SK-N-SH treated with all-trans-retinoic acid at 6 μM for 48 hours (cell line): ENCODE data around the gene ZNF600.
"Not testable (repeated sequence)": the region's sequence is repeated elsewhere in the genome, so short reads cannot be mapped to it uniquely, and the experiment has no call there.

ENCODE experiments used
- ATAC-seq: fragments of 200-7000 bp; cut with Tn5 transposase; 3 replicates; pipeline ENCODE4 v1.9.1; 2020; ENCODE audit warnings: mild to moderate bottlenecking, moderate library complexity
- ARNTL ChIP-seq: fragments of 450-650 bp; formaldehyde crosslinking; IDR thresholded peaks from 2 replicates; pipeline ENCODE4 v1.5.0; 2020; ENCODE audit warnings: low read depth, mild to moderate bottlenecking, moderate library complexity, borderline replicate concordance
- BACH2 ChIP-seq: fragments of 250-450 bp; sonication (Bioruptor Pico); IDR thresholded peaks from 2 replicates; pipeline ENCODE4 v1.9.0; 2021; ENCODE audit warnings: mild to moderate bottlenecking, borderline replicate concordance
- CREB5 ChIP-seq: fragments of 250-450 bp; sonication (Bioruptor Pico); IDR thresholded peaks from 2 replicates; pipeline ENCODE4 v1.5.1; 2020; ENCODE audit warnings: low read depth, mild to moderate bottlenecking, moderate library complexity
- ESRRG ChIP-seq: fragments of 250-450 bp; sonication (Bioruptor Pico); IDR thresholded peaks from 2 replicates; pipeline ENCODE4 v1.6.1; 2021; ENCODE audit warnings: mild to moderate bottlenecking
- GLIS3 ChIP-seq: fragments of 250-450 bp; sonication (Bioruptor Pico); IDR thresholded peaks from 2 replicates; pipeline ENCODE4 v1.5.0; 2020; ENCODE audit warnings: mild to moderate bottlenecking, moderate library complexity
- OSR1 ChIP-seq: fragments of 250-450 bp; sonication (Bioruptor Pico); IDR thresholded peaks from 2 replicates; pipeline ENCODE4 v1.8.0; 2022; ENCODE audit warnings: moderate library complexity, mild to moderate bottlenecking, inconsistent platforms
- PATZ1 ChIP-seq: fragments of 250-450 bp; sonication (Bioruptor Pico); IDR thresholded peaks from 2 replicates; pipeline ENCODE4 v1.8.0; 2020; ENCODE audit warnings: mild to moderate bottlenecking, moderate library complexity, borderline replicate concordance
- POU6F1 ChIP-seq: fragments of 250-450 bp; sonication (Bioruptor Pico); IDR thresholded peaks from 2 replicates; pipeline ENCODE4 v1.8.0; 2021; ENCODE audit warnings: low read depth, mild to moderate bottlenecking, moderate library complexity, borderline replicate concordance
- PPARA ChIP-seq: fragments of 250-450 bp; sonication (Bioruptor Pico); IDR thresholded peaks from 2 replicates; pipeline ENCODE4 v1.5.0; 2020; ENCODE audit warnings: mild to moderate bottlenecking, borderline replicate concordance
- RARB ChIP-seq: fragments of 250-450 bp; sonication (Bioruptor Pico); IDR thresholded peaks from 2 replicates; pipeline ENCODE4 v1.8.0; 2021; ENCODE audit warnings: mild to moderate bottlenecking, moderate library complexity
- SNAI2 ChIP-seq: fragments of 250-450 bp; sonication (Bioruptor Pico); IDR thresholded peaks from 2 replicates; pipeline ENCODE4 v1.5.0; 2020; ENCODE audit warnings: mild to moderate bottlenecking, moderate library complexity
- TCF4 ChIP-seq: fragments of 250-450 bp; sonication (Bioruptor Pico); IDR thresholded peaks from 2 replicates; pipeline ENCODE4 v1.8.0; 2021; ENCODE audit warnings: mild to moderate bottlenecking, moderate library complexity, borderline replicate concordance
- TOX ChIP-seq: fragments of 250-450 bp; sonication (Bioruptor Pico); IDR thresholded peaks from 2 replicates; pipeline ENCODE4 v1.8.0; 2021; ENCODE audit warnings: mild to moderate bottlenecking, moderate library complexity, borderline replicate concordance
- TSHZ2 ChIP-seq: fragments of 250-450 bp; sonication (Bioruptor Pico); IDR thresholded peaks from 2 replicates; pipeline ENCODE4 v1.5.0; 2020; ENCODE audit warnings: mild to moderate bottlenecking, moderate library complexity
- ZC3H10 ChIP-seq: fragments of 250-450 bp; sonication (Bioruptor Pico); IDR thresholded peaks from 2 replicates; pipeline ENCODE4 v1.5.1; 2021; ENCODE audit warnings: mild to moderate bottlenecking, moderate library complexity
- ZFP3 ChIP-seq: fragments of 250-450 bp; sonication (Bioruptor Pico); IDR thresholded peaks from 2 replicates; pipeline ENCODE4 v1.5.0; 2020; ENCODE audit warnings: mild to moderate bottlenecking, moderate library complexity
- ZFP30 ChIP-seq: fragments of 450-650 bp; formaldehyde crosslinking; IDR thresholded peaks from 2 replicates; pipeline ENCODE4 v1.5.0; 2022; ENCODE audit warnings: mild to moderate bottlenecking, moderate library complexity
- ZNF565 ChIP-seq: fragments of 450-650 bp; formaldehyde crosslinking; conservative IDR thresholded peaks from 2 replicates; pipeline ENCODE4 v1.5.0; 2020; ENCODE audit warnings: low read depth, mild to moderate bottlenecking, moderate library complexity
- ZNF70 ChIP-seq: fragments of 450-650 bp; formaldehyde crosslinking; IDR thresholded peaks from 2 replicates; pipeline ENCODE4 v1.5.0; 2020; ENCODE audit warnings: mild to moderate bottlenecking, moderate library complexity
- ZNF8 ChIP-seq: fragments of 450-650 bp; formaldehyde crosslinking; IDR thresholded peaks from 2 replicates; pipeline ENCODE4 v1.5.0; 2020; ENCODE audit warnings: mild to moderate bottlenecking, moderate library complexity

The ZNF600 gene

GRCh38 chr19:52785506-52785905, 1.1 kb downstream of the ZNF600 start:
- ATAC-seq, result no peak
- no peak for TF ChIP-seq PATZ1 (CRISPR knock-in tag)
- TF ChIP-seq TCF4, result no peak
- no peak for TF ChIP-seq ZFP3 (CRISPR knock-in tag)

- not testable (repeated sequence) for ATAC-seq
These were observed 3.7 kb downstream of the ZNF600 start for GRCh38 chr19:52782864-52783263.

GRCh38 chr19:52778811-52779210, 7.8 kb downstream of the ZNF600 start:
- no peak for TF ChIP-seq ARNTL (CRISPR knock-in tag)
- TF ChIP-seq GLIS3 (CRISPR knock-in tag), result no peak
- no peak for ATAC-seq

GRCh38 chr19:52756447-52756846, 30.1 kb downstream of the ZNF600 start:
- not testable (repeated sequence) for ATAC-seq

- no peak for ATAC-seq
- no peak for TF ChIP-seq ESRRG (CRISPR knock-in tag)
- no peak for TF ChIP-seq ZFP30 (CRISPR knock-in tag)
- no peak for TF ChIP-seq TSHZ2 (CRISPR knock-in tag)
- TF ChIP-seq GLIS3 (CRISPR knock-in tag), result no peak
- no peak for TF ChIP-seq CREB5 (CRISPR knock-in tag)
- no peak for TF ChIP-seq ZC3H10 (CRISPR knock-in tag)
- TF ChIP-seq BACH2 (CRISPR knock-in tag), result no peak
- no peak for TF ChIP-seq TCF4
- TF ChIP-seq TOX (CRISPR knock-in tag), result no peak
These were observed 36.8 kb downstream of the ZNF600 start for GRCh38 chr19:52749780-52750179.

GRCh38 chr19:52748336-52748950, 38.1 kb downstream of the ZNF600 start:
- no peak for TF ChIP-seq ESRRG (CRISPR knock-in tag)
- TF ChIP-seq SNAI2, result no peak
- TF ChIP-seq GLIS3 (CRISPR knock-in tag), result no peak
- no peak for TF ChIP-seq OSR1 (CRISPR knock-in tag)
- no peak for TF ChIP-seq PATZ1 (CRISPR knock-in tag)
- TF ChIP-seq ZFP30 (CRISPR knock-in tag), result no peak
- TF ChIP-seq ZC3H10 (CRISPR knock-in tag), result no peak
- TF ChIP-seq CREB5 (CRISPR knock-in tag), result no peak
- TF ChIP-seq TCF4, result no peak
- no peak for TF ChIP-seq ZFP3 (CRISPR knock-in tag)
- no peak for TF ChIP-seq RARB (CRISPR knock-in tag)
- no peak for TF ChIP-seq ZNF8 (CRISPR knock-in tag)
- TF ChIP-seq PPARA (CRISPR knock-in tag), result no peak
- no peak for TF ChIP-seq ARNTL (CRISPR knock-in tag)
- TF ChIP-seq POU6F1 (CRISPR knock-in tag), result no peak
- TF ChIP-seq TOX (CRISPR knock-in tag), result no peak
- TF ChIP-seq ZNF565 (CRISPR knock-in tag), result no peak
- no peak for TF ChIP-seq ZNF70 (CRISPR knock-in tag)

GRCh38 chr19:52745919-52746318, 40.7 kb downstream of the ZNF600 start:
- not testable (repeated sequence) for ATAC-seq

More at GRCh38 chr19:52748336-52748950, 38.1 kb downstream of the ZNF600 start:
- ATAC-seq, result no peak
